ENCODE measurements around the gene BEST2. TPM values are rescaled to one million over a fixed set of nuclear protein-coding genes. Genes with fewer than 3 reads are reported as not detected.
A peak's percentile ranks its signal among the peaks of the same experiment; 100 is the strongest.

BEST2 gene
- total RNA-seq, 1 experiment from 2014 or later: 0.48 TPM

DNA sequence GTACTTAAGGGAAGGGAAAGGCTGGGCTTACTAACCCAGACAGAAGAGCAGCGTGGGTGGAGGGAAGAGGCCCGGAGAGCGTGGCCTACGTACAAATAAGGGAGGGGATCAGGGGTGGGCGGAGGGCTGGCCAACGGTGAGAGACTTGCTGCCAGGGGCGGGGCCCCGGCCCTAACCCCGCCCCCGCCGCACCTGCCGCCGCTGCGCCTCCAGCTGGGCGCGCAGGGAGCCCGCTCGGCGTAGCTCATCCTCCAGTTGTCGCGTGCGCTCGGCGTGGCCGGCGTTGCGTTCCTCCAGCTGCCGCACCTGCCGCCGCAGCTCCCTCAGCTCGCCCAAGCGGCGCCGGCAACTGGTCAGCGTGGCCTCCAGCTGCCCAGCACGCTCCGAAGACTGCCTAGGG lies 18.1 kb downstream of the BEST2 start:
- DNase-seq (ENCODE audit: low spot score): no peak

DNA sequence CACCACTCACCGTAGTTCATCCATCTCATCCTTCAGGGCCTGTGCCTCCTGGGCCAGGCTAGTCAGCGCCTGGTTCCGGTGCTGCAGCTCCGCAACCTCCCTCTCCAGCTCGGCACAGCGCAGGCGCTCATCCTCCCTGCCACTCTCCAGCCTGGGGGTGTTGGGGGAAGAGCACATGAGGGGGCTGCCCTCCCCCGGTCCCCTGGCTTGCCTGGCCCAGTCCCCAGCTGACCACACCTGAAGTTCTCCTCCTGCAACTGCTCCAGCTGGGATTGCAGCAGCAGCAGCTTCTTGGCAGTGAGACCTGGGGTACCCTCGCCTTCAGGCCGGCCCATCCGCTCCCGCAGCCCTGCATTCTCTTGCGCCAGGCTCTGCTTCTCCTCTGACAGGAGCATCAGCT lies 19.3 kb downstream of the BEST2 start:
- DNase-seq (ENCODE audit: low spot score): no peak

GRCh38 chr19:12772323-12772722 lies 20.7 kb downstream of the BEST2 start:
- DNase-seq (ENCODE audit: low spot score): no peak

GRCh38 chr19:12773571-12773970 lies 22.0 kb downstream of the BEST2 start:
- no peak for DNase-seq (ENCODE audit: low spot score)

DNA sequence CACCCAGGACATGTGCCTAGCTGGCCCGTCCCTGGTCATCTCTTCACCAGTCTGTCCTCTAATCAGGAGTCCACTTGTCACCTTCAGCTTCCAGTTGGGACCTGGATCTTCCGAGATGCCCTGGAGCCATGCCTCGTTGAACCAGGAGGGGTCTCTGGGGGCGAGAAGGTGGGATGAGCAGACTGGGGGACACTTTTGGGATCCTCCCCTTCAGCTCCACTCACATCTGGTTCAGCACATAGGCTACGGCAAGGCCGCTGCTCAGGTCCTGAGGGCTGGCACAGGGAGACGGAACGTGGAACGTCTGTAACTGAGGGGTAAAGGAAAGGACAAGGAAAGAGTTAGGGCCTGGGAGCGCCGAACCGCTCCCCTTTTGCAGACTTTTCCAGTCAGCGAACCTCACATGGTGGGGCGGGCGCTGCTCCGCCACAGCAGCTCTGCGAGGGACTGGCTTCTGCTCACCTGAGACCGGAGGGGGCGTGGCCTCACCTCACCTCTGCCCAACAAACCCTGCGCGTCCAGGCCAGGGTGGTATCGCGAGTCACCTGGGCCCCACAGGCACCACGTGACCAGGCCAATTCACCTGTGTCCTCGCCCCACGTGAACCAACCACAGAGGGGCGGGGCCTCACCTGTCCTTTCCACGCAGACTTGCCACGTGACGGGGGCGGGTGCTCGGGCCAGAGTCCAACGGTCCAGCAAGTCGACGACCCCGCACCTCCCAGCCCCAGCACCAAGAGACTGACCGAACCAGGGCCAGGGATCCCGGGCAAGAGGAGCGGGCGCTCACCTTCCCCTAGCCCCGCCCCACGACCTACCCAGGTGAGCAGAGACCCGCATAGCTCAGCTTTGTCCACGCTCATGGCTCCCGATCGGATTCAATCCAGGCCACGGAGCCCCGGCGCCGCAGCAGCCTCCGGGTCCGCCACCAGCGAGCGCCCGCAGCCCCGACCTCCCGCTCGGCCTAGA lies 23.3 kb downstream of the BEST2 start, which contains the start of gene HOOK2:
Gene HOOK2 (minus strand): TSS at position 965 of the 968 bp plus-strand sequence. CDS start 103 bp downstream, at position 862.
- DNase-seq (ENCODE audit: low spot score): peak; percentile 95

DNA sequence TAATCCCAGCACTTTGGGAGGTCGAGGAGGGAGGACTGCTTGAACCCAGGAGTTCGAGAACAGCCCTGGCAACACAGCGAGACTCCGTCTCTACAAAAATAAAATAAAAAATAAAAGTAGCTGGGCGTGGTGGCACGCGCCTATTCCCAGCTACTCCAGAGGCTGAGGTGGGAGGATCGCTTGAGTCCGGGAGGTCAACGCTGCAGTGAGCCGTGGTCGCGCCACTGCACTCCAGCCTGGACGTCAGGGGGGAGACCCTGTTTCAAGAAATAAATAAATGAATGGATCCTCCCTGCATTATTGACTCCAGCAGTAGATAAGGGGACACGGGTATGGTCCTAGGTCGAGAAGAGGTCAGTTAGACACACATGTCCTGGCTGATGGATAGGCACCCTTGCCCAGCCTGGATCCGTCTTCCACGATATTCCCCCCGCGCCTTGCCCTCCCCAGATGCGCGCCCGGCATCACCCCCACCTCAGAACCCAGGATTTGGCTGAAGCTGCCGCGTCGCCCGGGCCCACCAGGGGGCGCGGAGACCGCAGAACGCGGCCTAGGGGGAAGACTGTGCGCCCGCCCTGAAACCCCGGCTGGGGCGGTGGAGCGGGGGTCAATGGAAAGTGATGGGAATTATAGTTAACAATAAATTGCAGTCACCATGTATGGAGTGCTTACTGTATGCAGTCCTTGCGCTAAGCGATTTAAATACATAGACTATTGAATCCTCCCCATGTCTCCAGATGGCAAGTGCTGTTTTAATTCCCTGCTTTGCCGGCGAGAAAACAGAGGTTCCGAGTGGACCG lies 25.8 kb downstream of the BEST2 start:
- DNase-seq (ENCODE audit: low spot score): peak; percentile 76

DNA sequence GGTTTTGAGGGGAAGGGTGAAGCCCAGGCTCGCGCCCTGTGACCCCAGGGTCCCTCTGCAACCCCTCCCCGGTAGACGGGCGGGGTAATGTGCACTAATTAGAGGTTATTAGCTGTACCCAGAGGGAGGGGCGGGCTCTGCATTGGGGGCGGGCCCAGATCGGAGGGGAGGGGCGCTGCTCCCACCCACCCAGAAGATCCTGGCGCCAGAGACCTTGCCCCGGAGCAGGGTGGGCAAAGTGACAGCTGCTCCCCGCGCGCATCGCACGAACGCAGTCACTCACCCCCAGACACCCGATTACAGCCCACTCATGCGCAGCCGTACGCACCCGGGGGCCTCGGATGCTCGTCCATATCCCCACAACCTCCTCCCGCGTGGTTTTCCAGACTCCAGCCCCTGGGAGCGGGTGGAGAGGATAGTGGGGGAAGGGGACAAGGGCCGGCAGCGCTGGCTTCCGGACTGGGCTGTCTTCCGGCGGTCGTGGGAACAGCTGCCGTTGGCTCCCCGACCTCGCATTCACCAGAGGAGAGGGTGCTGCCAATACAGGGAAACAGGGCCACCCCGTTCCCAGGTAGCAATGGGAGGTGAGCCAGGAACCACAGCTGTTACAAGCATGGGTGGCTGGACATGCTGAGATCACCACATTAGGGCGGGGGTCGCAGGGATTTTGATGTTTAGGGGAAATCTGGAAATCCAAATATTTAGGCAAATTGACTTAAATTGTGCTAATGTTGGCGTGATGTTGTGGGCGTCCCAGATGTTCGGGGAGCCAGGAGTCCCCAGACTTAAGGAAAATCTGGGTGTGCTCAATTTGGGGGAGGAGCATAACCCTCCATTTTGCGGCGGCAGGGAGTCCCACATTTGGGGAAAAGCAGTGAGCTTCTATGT lies 26.7 kb downstream of the BEST2 start:
- DNase-seq (ENCODE audit: low spot score): peak; percentile 63

GRCh38 chr19:12778905-12779161 lies 27.2 kb downstream of the BEST2 start:
- DNase-seq (ENCODE audit: low spot score): no peak

GRCh38 chr19:12779162-12779993 lies 27.8 kb downstream of the BEST2 start:
- no peak for DNase-seq (ENCODE audit: low spot score)

GRCh38 chr19:12782174-12782423 lies 30.5 kb downstream of the BEST2 start:
- peak; percentile 36 for DNase-seq (ENCODE audit: low spot score)

GRCh38 chr19:12782424-12783290 lies 31.1 kb downstream of the BEST2 start:
- peak; percentile 60 for DNase-seq (ENCODE audit: low spot score)

GRCh38 chr19:12783291-12783848 lies 31.8 kb downstream of the BEST2 start:
- DNase-seq (ENCODE audit: low spot score): no peak

DNA sequence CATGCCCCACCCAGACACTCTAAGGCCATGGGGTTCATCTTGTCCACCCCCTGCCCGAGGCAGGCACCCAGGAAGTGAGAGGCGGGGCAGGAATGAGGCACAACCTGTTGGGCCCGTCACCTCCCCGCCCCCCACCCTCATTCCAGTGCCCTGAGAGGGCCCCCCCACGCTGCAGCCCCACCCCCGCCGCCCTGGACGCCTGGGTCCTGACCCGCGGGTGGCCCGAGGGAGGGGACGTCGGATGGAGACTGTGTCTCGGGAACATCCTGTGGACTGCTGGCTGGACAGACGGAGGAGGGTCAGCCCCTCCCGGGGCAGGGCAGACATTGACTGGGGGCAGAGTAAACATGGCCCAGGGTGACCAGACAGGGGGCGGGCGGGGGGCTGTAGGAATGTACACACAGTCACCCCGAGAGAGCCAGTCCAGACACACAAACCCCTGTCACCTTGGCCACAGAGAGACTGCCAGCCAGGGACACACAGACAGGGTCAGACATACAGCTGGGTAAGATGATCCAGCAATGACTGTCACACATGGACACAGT lies 32.3 kb downstream of the BEST2 start:
- peak; percentile 58 for DNase-seq (ENCODE audit: low spot score)

GRCh38 chr19:12784394-12784870 lies 32.8 kb downstream of the BEST2 start:
- DNase-seq (ENCODE audit: low spot score): peak; percentile 43

DNA sequence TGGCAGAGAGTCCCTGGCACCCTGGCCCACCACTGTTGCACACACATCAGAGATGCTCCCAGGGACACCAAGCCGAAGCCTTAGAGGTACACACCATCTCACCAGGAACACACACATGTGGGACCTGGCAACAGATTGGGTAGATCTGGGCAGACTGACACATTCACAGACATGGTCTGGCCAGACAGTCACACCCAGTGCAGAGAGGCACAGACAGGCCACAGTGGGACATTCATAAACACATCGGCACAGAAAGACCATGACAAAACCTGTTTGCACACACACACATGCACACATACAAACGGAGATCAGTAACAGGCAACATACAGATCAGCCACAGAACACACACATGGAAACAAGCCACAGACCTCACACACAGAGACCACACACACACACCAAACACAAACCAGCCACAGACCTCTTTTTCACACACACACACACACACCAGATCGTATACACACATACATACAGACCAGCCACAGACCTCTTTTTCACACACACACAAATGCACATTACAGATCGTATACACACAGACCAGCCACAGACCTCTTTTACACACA lies 33.4 kb downstream of the BEST2 start:
- no peak for DNase-seq (ENCODE audit: low spot score)

DNA sequence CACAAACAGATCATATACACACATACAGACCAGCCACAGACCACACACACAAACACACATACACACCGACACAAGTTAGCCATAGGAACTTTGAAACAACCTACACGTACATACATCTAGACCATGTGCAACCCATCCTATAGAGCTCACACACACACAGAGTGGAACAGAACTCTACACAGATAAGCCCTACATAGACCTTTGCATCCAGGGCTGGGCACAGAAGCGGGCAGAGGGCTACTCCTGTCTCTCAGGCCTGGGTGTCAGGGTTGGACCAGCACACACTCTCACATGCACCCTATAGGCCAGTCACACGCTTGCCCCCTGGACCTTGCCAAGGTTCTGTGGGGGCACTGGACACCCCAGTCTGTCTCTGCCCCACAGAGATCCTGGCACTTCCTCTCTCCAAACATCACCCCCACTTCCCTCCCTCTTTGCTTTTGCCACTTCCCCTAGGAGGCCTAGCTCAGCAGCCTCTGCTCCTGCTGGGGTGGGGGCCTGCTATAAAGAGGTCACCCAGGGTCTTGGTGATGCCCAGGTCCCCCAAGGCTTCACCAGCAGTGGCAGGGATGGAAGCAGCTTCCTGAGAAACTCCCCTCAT lies 33.9 kb downstream of the BEST2 start:
- DNase-seq (ENCODE audit: low spot score): no peak

- peak; percentile 69 for DNase-seq (ENCODE audit: low spot score)
Observed at GRCh38 chr19:12786141-12786870, 34.7 kb downstream of the BEST2 start.

DNA sequence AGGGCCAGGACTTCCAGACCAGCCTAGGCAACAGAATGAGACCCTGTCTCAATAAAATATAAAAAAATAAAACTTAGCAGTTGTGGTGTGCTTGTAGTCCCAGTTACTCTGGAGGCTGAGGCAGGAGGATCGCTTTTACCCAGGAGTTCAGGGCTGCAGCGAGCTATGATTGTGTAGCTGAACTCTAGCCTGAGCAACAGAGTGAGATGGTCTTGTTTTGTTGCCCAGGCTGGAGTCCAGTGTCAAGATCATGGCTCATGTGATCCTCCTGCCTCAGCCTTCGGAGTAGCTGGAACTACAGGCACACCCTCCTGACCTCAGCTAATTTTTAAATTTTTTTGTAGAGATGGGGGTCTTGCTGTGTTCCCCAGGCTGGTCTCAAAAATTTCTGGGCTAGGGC lies 35.4 kb downstream of the BEST2 start:
- DNase-seq (ENCODE audit: low spot score): no peak

Data from HT-29 (cell line).